IMR-90 (cell line): ENCODE results near the gene ARSA. TPM values are rescaled to one million over a fixed set of nuclear protein-coding genes. Genes with fewer than 3 reads are reported as not detected.

ENCODE experiments used
- ATAC-seq: fragments of 200-7000 bp; cut with Tn5 transposase; 2 replicates; pipeline ENCODE4 v1.9.1; 2020; ENCODE audit warnings: low read depth, mild to moderate bottlenecking, moderate library complexity
- BruUV-seq: library from RNA; stranded (reverse); fragments of 400-500 nt; replicated peaks from 2 replicates; lab custom pipeline; 2021; lab: Mats Ljungman, UMichigan
- CTCF ChIA-PET: fragments of 300-600 bp; formaldehyde crosslinking; extraction: SDS; loops from one replicate; lab custom pipeline; 2021; ENCODE audit warnings: antibody characterized with exemption; lab: Yijun Ruan, JAX
- POLR2A ChIA-PET: fragments of 300-600 bp; sonication (Branson Sonifier 250); formaldehyde crosslinking; loops from one replicate; lab custom pipeline; 2022; ENCODE audit warnings: antibody characterized with exemption; ENCODE audit not compliant: unreplicated experiment; lab: Charles Lee
- DNase-seq: peaks from one replicate; pipeline ENCODE4 v3.0.0; 2013
- H2AFZ ChIP-seq: replicated peaks from 2 replicates; pipeline ENCODE3; 2013; ENCODE audit warnings: low read length, mild to moderate bottlenecking; ENCODE audit not compliant: poor library complexity
- H2AK5ac ChIP-seq: 2 replicates; pipeline ENCODE4 v1.6.1; 2013; ENCODE audit warnings: low read depth, low read length, inconsistent platforms
- H2AK9ac ChIP-seq: replicated peaks from 2 replicates; pipeline ENCODE3; 2013; ENCODE audit warnings: mild to moderate bottlenecking, low read depth, low read length, moderate library complexity; ENCODE audit not compliant: poor library complexity
- H2BK120ac ChIP-seq: 2 replicates; pipeline ENCODE4 v1.6.1; 2013; ENCODE audit warnings: low read depth, low read length, inconsistent platforms
- H2BK15ac ChIP-seq: 3 replicates; pipeline ENCODE4 v1.6.1; 2013; ENCODE audit warnings: low read depth, low read length, inconsistent platforms
- H2BK20ac ChIP-seq: 2 replicates; pipeline ENCODE4 v1.6.1; 2013; ENCODE audit warnings: low read depth, mild to moderate bottlenecking, inconsistent platforms, low read length, moderate library complexity
- H2BK5ac ChIP-seq: 2 replicates; pipeline ENCODE4 v1.6.1; 2013; ENCODE audit warnings: mild to moderate bottlenecking, low read depth, low read length, inconsistent platforms; ENCODE audit not compliant: poor library complexity, severe bottlenecking
- H3K14ac ChIP-seq: replicated peaks from 2 replicates; pipeline ENCODE4 v1.6.1; 2013; ENCODE audit warnings: low read depth, low read length, inconsistent platforms
- H3K18ac ChIP-seq: 2 replicates; pipeline ENCODE4 v1.6.1; 2013; ENCODE audit warnings: low read depth, low read length, control low read depth
- H3K23ac ChIP-seq: 2 replicates; pipeline ENCODE4 v1.6.1; 2013; ENCODE audit warnings: low read depth, low read length, inconsistent platforms
- H3K27ac ChIP-seq: 2 replicates; pipeline ENCODE4 v1.5.1; 2013; ENCODE audit warnings: mild to moderate bottlenecking, control low read depth, low read length; ENCODE audit not compliant: insufficient read depth
- H3K27me3 ChIP-seq: 2 replicates; pipeline ENCODE4 v1.6.1; 2013; ENCODE audit warnings: low read length; ENCODE audit not compliant: control insufficient read depth, insufficient read depth
- H3K36me3 ChIP-seq: 2 replicates; pipeline ENCODE4 v1.6.1; 2013; ENCODE audit warnings: low read length, mixed read lengths; ENCODE audit not compliant: control insufficient read depth, insufficient read depth
- H3K4ac ChIP-seq: 2 replicates; pipeline ENCODE4 v1.6.1; 2013; ENCODE audit warnings: low read depth, low read length, inconsistent platforms
- H3K4me1 ChIP-seq: 2 replicates; pipeline ENCODE4 v1.6.1; 2013; ENCODE audit warnings: low read length, mixed read lengths; ENCODE audit not compliant: control insufficient read depth, insufficient read depth
- H3K4me2 ChIP-seq: 2 replicates; pipeline ENCODE4 v1.6.1; 2013; ENCODE audit warnings: low read depth, mild to moderate bottlenecking, control low read depth, low read length, moderate library complexity
- H3K4me3 ChIP-seq: 2 replicates; pipeline ENCODE4 v1.5.1; 2013; ENCODE audit warnings: low read depth, mild to moderate bottlenecking, control low read depth, low read length, moderate library complexity; ENCODE audit not compliant: insufficient read depth
- H3K56ac ChIP-seq: 2 replicates; pipeline ENCODE4 v1.6.1; 2013; ENCODE audit warnings: low read length, inconsistent platforms; ENCODE audit not compliant: insufficient read depth; ENCODE audit errors: extremely low read depth
- H3K79me1 ChIP-seq, 2 experiments: 2 replicates each; pipeline ENCODE4 v1.6.1; 2013; ENCODE audit warnings: low read length in 2 of 2, inconsistent platforms in 1 of 2, low read depth in 1 of 2
- H3K9ac ChIP-seq: 2 replicates; pipeline ENCODE4 v1.6.1; 2013; ENCODE audit warnings: low read depth, low read length, control low read depth
- H3K9me1 ChIP-seq: 2 replicates; pipeline ENCODE4 v1.6.1; 2013; ENCODE audit warnings: low read length, inconsistent platforms; ENCODE audit not compliant: insufficient read depth
- H3K9me3 ChIP-seq: 2 replicates; pipeline ENCODE4 v1.6.1; 2013; ENCODE audit warnings: low read length; ENCODE audit not compliant: control insufficient read depth, insufficient read depth
- H4K20me1 ChIP-seq: 2 replicates; pipeline ENCODE4 v1.6.1; 2013; ENCODE audit warnings: low read length, inconsistent platforms; ENCODE audit not compliant: insufficient read depth
- H4K5ac ChIP-seq: 2 replicates; pipeline ENCODE4 v1.6.1; 2013; ENCODE audit warnings: mild to moderate bottlenecking, low read depth, low read length, control low read depth
- H4K8ac ChIP-seq, 2 experiments: 2 replicates each; pipeline ENCODE4 v1.6.1; 2013; ENCODE audit warnings: low read depth in 2 of 2, low read length in 2 of 2, control low read depth in 1 of 2, inconsistent platforms in 1 of 2
- H4K91ac ChIP-seq: 2 replicates; pipeline ENCODE4 v1.6.1; 2013; ENCODE audit warnings: low read depth, low read length, inconsistent platforms; ENCODE audit not compliant: insufficient read depth
- BHLHE40 ChIP-seq: fragments of 150-350 bp; IDR thresholded peaks from 2 replicates; pipeline ENCODE4 v1.6.1; 2016; ENCODE audit warnings: mild to moderate bottlenecking, low read depth, low read length
- FOS ChIP-seq: fragments of 150-350 bp; IDR thresholded peaks from 2 replicates; pipeline ENCODE4 v1.6.1; 2016; ENCODE audit warnings: low read depth, low read length
- RAD21 ChIP-seq: IDR thresholded peaks from 2 replicates; pipeline ENCODE4 v1.6.1; 2012; ENCODE audit warnings: low read length, improper control_type of control experiment
- SMC3 ChIP-seq: fragments of 150-350 bp; IDR thresholded peaks from 2 replicates; pipeline ENCODE4 v1.6.1; 2016; ENCODE audit warnings: low read depth, mild to moderate bottlenecking, antibody characterized with exemption, low read length, moderate library complexity
- WGBS, 2 experiments: methylation state at CpG; one replicate each; pipeline versions ENCODE4 v1.1.5 to v1.1.7; 2013; ENCODE audit warnings: missing lambda C conversion rate in 2 of 2; ENCODE audit not compliant: insufficient read length in 1 of 2; ENCODE audit errors: extremely low coverage in 2 of 2; 5-methylcytosine and 5-hydroxymethylcytosine counted together
- dilution Hi-C: fragments of 300-500 bp; cut with HindIII; formaldehyde crosslinking; loops from one replicate; pipeline ENCODE4 v1.14.3; 2018; ENCODE audit warnings: low sequenced_read_pairs; ENCODE audit not compliant: unreplicated experiment
- in situ Hi-C: fragments of 300-500 bp; cut with MboI; formaldehyde crosslinking; loops from 3 replicates; pipeline ENCODE4 v1.14.3; 2019; ENCODE audit warnings: low sequenced_read_pairs, inconsistent platforms, mixed read lengths
- intact Hi-C: fragments of 100-400 bp; cut with micrococcal nuclease; formaldehyde crosslinking; loops from 2 replicates; pipeline ENCODE4 v1.10.0; 2022
- polyA plus RNA-seq, 3 experiments: library from polyadenylated mRNA; depleted of rRNA; stranded (reverse); fragments of >200 nt; gene quantifications; 2 replicates each; pipeline ENCODE4 v1.2.3, GENCODE V29; 2012; ENCODE audit warnings: low replicate concordance in 1 of 3
- total RNA-seq: library from RNA; depleted of rRNA; stranded (reverse); fragments of >200 nt; gene quantifications from 2 replicates; pipeline ENCODE4 v1.2.3, GENCODE V29; 2012
- TF ChIP-seq, protein P1 (sequence below): conservative IDR thresholded peaks from 2 replicates; pipeline ENCODE4 v1.5.1; 2012; ENCODE audit warnings: mild to moderate bottlenecking, low read depth, low read length, improper control_type of control experiment
- TF ChIP-seq, protein P2 (sequence below): fragments of 150-350 bp; IDR thresholded peaks from 2 replicates; pipeline ENCODE4 v1.6.1; 2016; ENCODE audit warnings: low read depth, mild to moderate bottlenecking, low read length, moderate library complexity, borderline replicate concordance

ARSA gene
- total and polyA plus RNA-seq, 2 of the 4 experiments (the other 2 are of a cell fraction): 3.4 to 24.2 TPM

DNA sequence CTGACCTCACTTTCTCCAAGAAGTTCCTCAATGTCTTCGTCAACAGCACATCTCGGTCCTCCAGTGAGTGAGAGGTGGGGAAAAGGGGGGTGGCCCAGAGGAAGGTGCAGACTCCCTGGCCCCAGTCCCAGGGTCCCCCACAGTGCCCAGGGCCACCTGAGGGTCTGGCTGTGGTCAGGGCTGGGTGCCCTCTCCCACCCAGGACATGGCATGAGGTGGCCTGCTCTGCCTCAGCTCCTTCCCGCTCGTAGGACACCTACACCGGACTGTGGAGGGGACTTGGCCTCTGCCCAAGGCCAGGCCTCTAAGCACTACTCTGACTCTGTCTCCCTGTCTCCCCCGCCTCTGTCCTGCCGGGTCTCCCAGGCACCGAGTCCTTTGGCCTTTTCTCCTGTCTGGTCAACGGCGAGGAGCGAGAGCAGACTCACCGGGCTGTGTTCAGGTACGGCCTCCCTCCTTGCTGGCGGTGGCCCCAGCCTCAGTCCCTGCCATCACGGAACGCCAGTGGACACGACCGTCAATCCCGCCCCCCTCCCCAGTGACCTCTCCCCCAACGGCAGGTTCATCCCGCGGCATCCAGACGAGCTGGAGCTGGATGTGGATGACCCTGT is 22.8 kb downstream of the ARSA start:
- in situ Hi-C loops (no loop called here), dilution Hi-C loops (no loop called here), intact Hi-C loops (no loop called here)
- no peaks in the 10 kb centered on the region for H3K36me3 ChIP-seq
- no peak overlapping the region for H2AK9ac ChIP-seq
- peaks cover 7% of the 10 kb centered on the region for H4K20me1 ChIP-seq
- H3K14ac ChIP-seq: no peak overlapping the region
- no peak overlapping the region for H3K4me3 ChIP-seq
- no TSS peak for BruUV-seq
- no peak overlapping the region for H3K4ac ChIP-seq
- no peak overlapping the region for H3K9ac ChIP-seq
- H2AFZ ChIP-seq: no peak overlapping the region
- no peak overlapping the region for H3K27ac ChIP-seq
- H2BK15ac ChIP-seq: no peak overlapping the region
- no peak overlapping the region for H2AK5ac ChIP-seq
- ATAC-seq: no peak
- POLR2A ChIA-PET: no interaction called here
- H3K27me3 ChIP-seq: peaks cover 75% of the 10 kb centered on the region
- no peak overlapping the region for H4K5ac ChIP-seq
- H4K91ac ChIP-seq: no peak overlapping the region
- no peaks in the 10 kb centered on the region for H3K79me1 ChIP-seq
- 73% methylated on average over 8 of the region's 23 CpGs; no CpG with 5 or more reads in 1 of the 2 experiments for WGBS, 2 experiments
- no peak overlapping the region for H4K8ac ChIP-seq
- no peak overlapping the region for H3K56ac ChIP-seq
- DNase-seq: no peak
- no peak overlapping the region for H2BK20ac ChIP-seq
- no peak overlapping the region for H2BK120ac ChIP-seq
- CTCF ChIA-PET: no interaction called here
- H2BK5ac ChIP-seq: no peak overlapping the region
- H3K4me2 ChIP-seq: no peak overlapping the region
- no peak for TF ChIP-seq BHLHE40
- TF ChIP-seq, protein P1, sequence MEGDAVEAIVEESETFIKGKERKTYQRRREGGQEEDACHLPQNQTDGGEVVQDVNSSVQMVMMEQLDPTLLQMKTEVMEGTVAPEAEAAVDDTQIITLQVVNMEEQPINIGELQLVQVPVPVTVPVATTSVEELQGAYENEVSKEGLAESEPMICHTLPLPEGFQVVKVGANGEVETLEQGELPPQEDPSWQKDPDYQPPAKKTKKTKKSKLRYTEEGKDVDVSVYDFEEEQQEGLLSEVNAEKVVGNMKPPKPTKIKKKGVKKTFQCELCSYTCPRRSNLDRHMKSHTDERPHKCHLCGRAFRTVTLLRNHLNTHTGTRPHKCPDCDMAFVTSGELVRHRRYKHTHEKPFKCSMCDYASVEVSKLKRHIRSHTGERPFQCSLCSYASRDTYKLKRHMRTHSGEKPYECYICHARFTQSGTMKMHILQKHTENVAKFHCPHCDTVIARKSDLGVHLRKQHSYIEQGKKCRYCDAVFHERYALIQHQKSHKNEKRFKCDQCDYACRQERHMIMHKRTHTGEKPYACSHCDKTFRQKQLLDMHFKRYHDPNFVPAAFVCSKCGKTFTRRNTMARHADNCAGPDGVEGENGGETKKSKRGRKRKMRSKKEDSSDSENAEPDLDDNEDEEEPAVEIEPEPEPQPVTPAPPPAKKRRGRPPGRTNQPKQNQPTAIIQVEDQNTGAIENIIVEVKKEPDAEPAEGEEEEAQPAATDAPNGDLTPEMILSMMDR: no peak
- TF ChIP-seq, protein P2, sequence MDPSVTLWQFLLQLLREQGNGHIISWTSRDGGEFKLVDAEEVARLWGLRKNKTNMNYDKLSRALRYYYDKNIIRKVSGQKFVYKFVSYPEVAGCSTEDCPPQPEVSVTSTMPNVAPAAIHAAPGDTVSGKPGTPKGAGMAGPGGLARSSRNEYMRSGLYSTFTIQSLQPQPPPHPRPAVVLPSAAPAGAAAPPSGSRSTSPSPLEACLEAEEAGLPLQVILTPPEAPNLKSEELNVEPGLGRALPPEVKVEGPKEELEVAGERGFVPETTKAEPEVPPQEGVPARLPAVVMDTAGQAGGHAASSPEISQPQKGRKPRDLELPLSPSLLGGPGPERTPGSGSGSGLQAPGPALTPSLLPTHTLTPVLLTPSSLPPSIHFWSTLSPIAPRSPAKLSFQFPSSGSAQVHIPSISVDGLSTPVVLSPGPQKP: no peak
- TF ChIP-seq RAD21: no peak
- TF ChIP-seq FOS: no peak
- no peak for TF ChIP-seq SMC3
- H3K9me1 ChIP-seq: 0 out of 2 replicates have a peak, but pooled peaks cover 6% of the 10 kb centered on the region
- H3K9me3 ChIP-seq: 0 out of 2 replicates have a peak, but pooled peaks cover 2% of the 10 kb centered on the region
- no peak overlapping the region for H3K23ac ChIP-seq
- no peak overlapping the region for H3K18ac ChIP-seq
- H3K4me1 ChIP-seq: no peaks in the 10 kb centered on the region
